A673 (cell line): ENCODE data around the gene ITCH. TPM values are rescaled to one million over a fixed set of nuclear protein-coding genes. Genes with fewer than 3 reads are reported as not detected.
"Not testable (repeated sequence)": the region's sequence is repeated elsewhere in the genome, so short reads cannot be mapped to it uniquely, and the experiment has no call there.

ENCODE experiments used
- BruUV-seq: library from RNA; stranded (reverse); fragments of 400-500 nt; replicated peaks from 2 replicates; lab custom pipeline; 2021; lab: Mats Ljungman, UMichigan
- CTCF ChIA-PET: fragments of 300-600 bp; sonication (Branson Sonifier 250); formaldehyde crosslinking; loops from one replicate; lab custom pipeline; 2022; ENCODE audit warnings: antibody characterized with exemption; lab: Charles Lee
- POLR2A ChIA-PET: fragments of 300-600 bp; sonication (Branson Sonifier 250); formaldehyde crosslinking; loops from one replicate; lab custom pipeline; 2022; ENCODE audit warnings: antibody characterized with exemption; ENCODE audit not compliant: low non-redundant PET; lab: Charles Lee
- DNase-seq: peaks from one replicate; pipeline ENCODE4 v3.0.0-alpha.2; 2015; ENCODE audit warnings: low spot score
- H3K27ac ChIP-seq: fragments of 200-600 bp; sonication (generic); 2 replicates; pipeline ENCODE4 v1.5.1; 2016; ENCODE audit warnings: mixed run types, low read depth, mild to moderate bottlenecking, mixed read lengths, antibody characterized with exemption, low read length; ENCODE audit not compliant: poor library complexity, severe bottlenecking
- H3K27me3 ChIP-seq: fragments of 200-600 bp; sonication (generic); replicated peaks from 2 replicates; pipeline ENCODE4 v1.6.1; 2017; ENCODE audit warnings: mixed run types, low read depth, mild to moderate bottlenecking, mixed read lengths, antibody characterized with exemption, low read length; ENCODE audit not compliant: insufficient read depth, poor library complexity
- H3K36me3 ChIP-seq: fragments of 200-600 bp; sonication (generic); 2 replicates; pipeline ENCODE4 v1.6.1; 2016; ENCODE audit warnings: mixed run types, mild to moderate bottlenecking, mixed read lengths, antibody characterized with exemption, low read length; ENCODE audit not compliant: insufficient read depth, poor library complexity, severe bottlenecking
- H3K4me1 ChIP-seq: fragments of 200-600 bp; sonication (generic); 2 replicates; pipeline ENCODE4 v1.6.1; 2017; ENCODE audit warnings: mixed run types, mild to moderate bottlenecking, mixed read lengths, antibody characterized with exemption, low read length; ENCODE audit not compliant: insufficient read depth, poor library complexity, severe bottlenecking
- H3K4me3 ChIP-seq: fragments of 200-600 bp; sonication (generic); 2 replicates; pipeline ENCODE4 v1.5.1; 2016; ENCODE audit warnings: low read depth, mixed run types, mild to moderate bottlenecking, mixed read lengths, low read length; ENCODE audit not compliant: poor library complexity, severe bottlenecking
- H3K9me3 ChIP-seq: fragments of 200-600 bp; sonication (generic); 2 replicates; pipeline ENCODE4 v1.6.1; 2016; ENCODE audit warnings: mixed run types, low read depth, mild to moderate bottlenecking, mixed read lengths, antibody characterized with exemption, low read length; ENCODE audit not compliant: poor library complexity, severe bottlenecking
- EZH2 ChIP-seq: fragments of 200-600 bp; sonication (generic); IDR thresholded peaks from 2 replicates; pipeline ENCODE4 v1.6.1; 2017; ENCODE audit warnings: borderline replicate concordance, low read depth, mild to moderate bottlenecking, mixed read lengths, antibody characterized with exemption, low read length; ENCODE audit not compliant: poor library complexity, severe bottlenecking
- intact Hi-C: fragments of 100-400 bp; cut with micrococcal nuclease; formaldehyde crosslinking; loops from one replicate; pipeline ENCODE4 v1.10.0; 2022; ENCODE audit not compliant: unreplicated experiment
- total RNA-seq: library from RNA; stranded (reverse); gene quantifications from 2 replicates; pipeline ENCODE4 v1.2.3, GENCODE V29; 2021
- TF ChIP-seq, protein P1 (sequence below): fragments of 300-800, 200-600 bp; sonication (generic); conservative IDR thresholded peaks from 2 replicates; pipeline ENCODE4 v1.5.1; 2017; ENCODE audit warnings: low read depth, mild to moderate bottlenecking, antibody characterized with exemption, low read length, moderate library complexity, mixed read lengths

ITCH gene
- total RNA-seq, 1 experiment from 2014 or later, result 56.2 TPM

- intact Hi-C loops, result no loop called here
- no peaks in the 10 kb centered on the region for H3K9me3 ChIP-seq
- no peaks in the 10 kb centered on the region for H3K27me3 ChIP-seq
- H3K4me3 ChIP-seq, result no peak overlapping the region
- H3K27ac ChIP-seq, result peak overlapping the region; percentile 36
- ChIA-PET CTCF (no interaction called here), POLR2A (no interaction called here)
- TF ChIP-seq EZH2, result no peak
- TF ChIP-seq, protein P1, sequence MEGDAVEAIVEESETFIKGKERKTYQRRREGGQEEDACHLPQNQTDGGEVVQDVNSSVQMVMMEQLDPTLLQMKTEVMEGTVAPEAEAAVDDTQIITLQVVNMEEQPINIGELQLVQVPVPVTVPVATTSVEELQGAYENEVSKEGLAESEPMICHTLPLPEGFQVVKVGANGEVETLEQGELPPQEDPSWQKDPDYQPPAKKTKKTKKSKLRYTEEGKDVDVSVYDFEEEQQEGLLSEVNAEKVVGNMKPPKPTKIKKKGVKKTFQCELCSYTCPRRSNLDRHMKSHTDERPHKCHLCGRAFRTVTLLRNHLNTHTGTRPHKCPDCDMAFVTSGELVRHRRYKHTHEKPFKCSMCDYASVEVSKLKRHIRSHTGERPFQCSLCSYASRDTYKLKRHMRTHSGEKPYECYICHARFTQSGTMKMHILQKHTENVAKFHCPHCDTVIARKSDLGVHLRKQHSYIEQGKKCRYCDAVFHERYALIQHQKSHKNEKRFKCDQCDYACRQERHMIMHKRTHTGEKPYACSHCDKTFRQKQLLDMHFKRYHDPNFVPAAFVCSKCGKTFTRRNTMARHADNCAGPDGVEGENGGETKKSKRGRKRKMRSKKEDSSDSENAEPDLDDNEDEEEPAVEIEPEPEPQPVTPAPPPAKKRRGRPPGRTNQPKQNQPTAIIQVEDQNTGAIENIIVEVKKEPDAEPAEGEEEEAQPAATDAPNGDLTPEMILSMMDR, result no peak
- H3K36me3 ChIP-seq, result peaks cover 20% of the 10 kb centered on the region
- peaks cover 39% of the 10 kb centered on the region for H3K4me1 ChIP-seq
- BruUV-seq, result no TSS peak
- no peak for DNase-seq
These were observed 41.7 kb downstream of the ITCH start for GRCh38 chr20:34404803-34405202.

DNA sequence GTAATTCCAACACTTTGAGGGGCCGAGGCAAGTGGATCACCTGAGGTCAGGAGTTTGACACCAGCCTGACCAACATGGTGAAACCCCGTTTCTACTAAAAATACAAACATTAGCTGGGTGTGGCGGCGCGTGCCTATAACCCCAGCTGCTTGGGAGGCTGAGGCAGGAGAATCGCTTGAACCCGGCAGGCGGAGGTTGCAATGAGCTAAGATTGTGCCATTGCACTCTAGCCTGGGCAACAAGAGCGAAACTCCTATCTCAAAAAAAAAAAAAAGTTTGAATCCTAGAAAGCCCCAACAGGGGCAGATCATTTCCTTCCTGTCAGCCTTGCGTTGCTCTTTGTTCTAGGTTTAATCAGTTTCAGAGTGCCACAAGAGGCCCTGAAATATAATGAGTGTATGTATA, 42.2 kb downstream of the ITCH start:
- CTCF ChIA-PET, BruUV-seq, POLR2A ChIA-PET, H3K9me3 ChIP-seq, intact Hi-C loops, H3K4me3 ChIP-seq, H3K27me3 ChIP-seq: not testable (repeated sequence)
- peak; percentile 52 for DNase-seq
- H3K36me3 ChIP-seq, result peaks cover 20% of the 10 kb centered on the region
- peaks cover 39% of the 10 kb centered on the region for H3K4me1 ChIP-seq
- H3K27ac ChIP-seq, result peak overlapping the region; percentile 36

DNA sequence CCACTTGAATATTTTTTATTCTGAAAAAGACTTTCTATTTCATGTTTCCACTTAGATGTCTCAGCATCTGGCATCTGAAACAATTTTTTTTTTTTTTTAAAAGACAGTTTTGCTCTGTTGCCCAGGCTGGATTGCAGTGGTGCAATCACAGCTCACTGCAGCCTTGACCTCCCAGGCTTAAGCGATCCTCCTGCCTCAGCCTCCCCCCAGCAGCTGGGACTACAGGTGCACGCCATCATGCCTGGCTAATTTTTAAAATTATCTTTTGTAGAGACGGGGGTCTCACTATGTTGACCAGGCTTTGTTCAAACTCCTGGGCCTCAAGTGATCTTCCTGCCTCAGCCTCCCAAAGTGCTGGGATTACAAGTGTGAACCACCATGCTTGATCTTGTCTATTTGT, 42.9 kb downstream of the ITCH start:
- H3K4me1 ChIP-seq, result peaks cover 39% of the 10 kb centered on the region
- H3K9me3 ChIP-seq, H3K27ac ChIP-seq, DNase-seq, POLR2A ChIA-PET, CTCF ChIA-PET, H3K4me3 ChIP-seq, BruUV-seq, intact Hi-C loops, H3K27me3 ChIP-seq: not testable (repeated sequence)
- H3K36me3 ChIP-seq, result peaks cover 20% of the 10 kb centered on the region

DNA sequence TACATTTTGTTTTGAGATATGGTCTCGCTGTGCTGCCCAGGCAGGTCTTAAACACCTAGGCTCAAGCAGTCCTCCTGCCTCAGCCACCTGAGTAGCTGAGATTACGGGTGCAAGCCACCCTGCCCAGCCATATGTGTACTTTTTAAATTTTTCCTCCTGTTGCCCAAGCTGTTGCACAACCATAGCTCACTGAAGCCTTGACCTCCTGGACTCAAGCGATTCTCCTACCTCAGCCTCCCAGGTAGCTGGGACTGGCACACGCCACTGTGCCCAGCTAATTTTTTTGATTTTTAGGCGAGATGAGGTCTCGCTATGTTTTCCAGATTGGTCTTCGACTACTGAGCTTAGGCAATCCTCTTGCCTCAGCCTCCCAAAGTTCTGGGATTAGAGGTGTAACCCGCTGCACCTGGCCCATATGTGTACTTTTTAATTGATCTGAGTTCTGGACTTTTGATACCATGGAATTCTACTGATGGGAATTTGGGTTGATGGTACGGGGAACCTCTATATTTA, 44.9 kb downstream of the ITCH start:
- peaks cover 30% of the 10 kb centered on the region for H3K4me1 ChIP-seq
- ChIA-PET CTCF (no interaction called here), POLR2A (no interaction called here)
- H3K27me3 ChIP-seq, result no peaks in the 10 kb centered on the region
- peaks cover 27% of the 10 kb centered on the region for H3K36me3 ChIP-seq
- TF ChIP-seq, protein P1, result no peak
- no peak for TF ChIP-seq EZH2
- intact Hi-C loops, result no loop called here
- BruUV-seq, result no TSS peak
- no peak overlapping the region for H3K4me3 ChIP-seq
- no peak for DNase-seq
- no peaks in the 10 kb centered on the region for H3K9me3 ChIP-seq
- H3K27ac ChIP-seq, result no peak overlapping the region
